Measurements from ENCODE around the gene GSTA4.
A peak's percentile ranks its signal among the peaks of the same experiment; 100 is the strongest.

The GSTA4 gene

DNA sequence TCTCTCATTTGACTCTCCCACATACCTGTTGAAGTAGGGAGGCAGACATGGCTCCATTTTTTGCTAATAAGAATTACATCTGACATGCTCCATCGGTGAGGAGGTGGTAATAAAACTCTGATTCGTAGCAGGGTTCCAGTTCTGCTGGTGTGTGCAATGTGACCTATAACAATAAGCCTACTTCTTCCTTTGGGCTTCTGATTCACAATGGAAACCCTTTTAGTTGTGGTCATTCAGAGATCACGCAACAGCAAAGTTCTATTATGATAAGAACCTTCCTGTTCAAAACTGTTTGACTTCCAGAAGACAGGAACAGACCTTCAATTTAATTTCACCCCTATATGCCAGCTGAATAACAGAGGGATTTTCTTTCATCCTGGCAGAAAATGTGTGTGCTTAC is 31.4 kb upstream of the GSTA4 start:
- no peak overlapping the region for H4K8ac ChIP-seq (ENCODE audit: low read depth, low read length)
- H3K4me1 ChIP-seq (ENCODE audit: control insufficient read depth in 1 of 2, insufficient read depth in 2 of 2, low read length in 2 of 2) = peaks cover 0 to 1% of the 10 kb centered on the region in 2 experiments
- H3K27ac ChIP-seq (ENCODE audit: low read depth, low read length) = no peak overlapping the region
- H3K4me2 ChIP-seq (ENCODE audit: low read length) = no peak overlapping the region
- no peak overlapping the region for H3K4me3 ChIP-seq (ENCODE audit: low read depth, low read length)
- no peak overlapping the region for H2AK5ac ChIP-seq (ENCODE audit: low read length)
- peaks cover 5 to 6% of the 10 kb centered on the region in 2 experiments for H3K36me3 ChIP-seq (ENCODE audit: control insufficient read depth in 1 of 2, insufficient read depth in 2 of 2, low read length in 2 of 2)
- no peak overlapping the region for H3K18ac ChIP-seq (ENCODE audit: low read length)
- no peak overlapping the region for H3K14ac ChIP-seq (ENCODE audit: low read length)
- no peak overlapping the region for H3K9ac ChIP-seq (ENCODE audit: low read length)
- H3K79me2 ChIP-seq (ENCODE audit: control insufficient read depth, insufficient read depth, low read length, poor library complexity) = no peaks in the 10 kb centered on the region
- H2AFZ ChIP-seq (ENCODE audit: insufficient read depth, low read length, poor library complexity) = no peak overlapping the region
- no peak overlapping the region for H4K91ac ChIP-seq (ENCODE audit: low read depth, low read length)
- H4K12ac ChIP-seq (ENCODE audit: low read depth, low read length) = no peak overlapping the region
- no peak overlapping the region for H3K4ac ChIP-seq (ENCODE audit: low read depth, low read length)
- DNase-seq = no peak
- no peaks in the 10 kb centered on the region for H3K79me1 ChIP-seq (ENCODE audit: low read length)
- no peak overlapping the region for H2BK5ac ChIP-seq (ENCODE audit: low read depth, low read length, poor library complexity)
- no peak overlapping the region for H2BK120ac ChIP-seq (ENCODE audit: insufficient read depth, low read length, poor library complexity)
- H3K27me3 ChIP-seq (ENCODE audit: insufficient read depth, low read length) = no peaks in the 10 kb centered on the region
- H2BK12ac ChIP-seq (ENCODE audit: low read length) = no peak overlapping the region
- no peak overlapping the region for H3K23ac ChIP-seq (ENCODE audit: low read length)
- no CpG with 5 or more reads among the region's 3 CpGs for WGBS (ENCODE audit: extremely low coverage, insufficient coverage, insufficient read length)
- H3K9me3 ChIP-seq (ENCODE audit: insufficient read depth, low read depth, low read length) = no peaks in the 10 kb centered on the region

DNA sequence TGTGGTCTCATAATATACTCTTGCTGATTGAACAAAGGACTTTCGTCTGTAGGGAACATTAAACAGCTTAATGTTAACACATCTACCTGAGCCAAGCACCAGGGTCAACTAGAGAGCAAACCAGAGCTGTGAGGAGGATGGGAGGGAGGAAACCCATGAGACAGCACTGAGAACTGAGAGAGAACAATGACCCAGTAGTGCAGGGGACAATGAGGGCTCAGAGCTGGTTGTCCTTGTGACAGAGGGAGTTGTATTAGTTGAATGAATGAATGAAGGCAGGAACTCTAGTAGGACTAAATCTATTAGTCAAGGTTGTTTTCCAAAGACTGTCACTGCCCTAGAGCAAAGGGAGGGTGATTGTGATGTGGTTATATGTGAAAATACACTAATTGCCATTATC is 28.2 kb upstream of the GSTA4 start:
- Histone ChIP-seq H2BK5ac (ENCODE audit: low read depth, low read length, poor library complexity) (no peak overlapping the region), H3K27ac (ENCODE audit: low read depth, low read length) (no peak overlapping the region), H2BK12ac (ENCODE audit: low read length) (no peak overlapping the region), H3K36me3 (ENCODE audit: control insufficient read depth in 1 of 2, insufficient read depth in 2 of 2, low read length in 2 of 2) (peaks cover 4 to 7% of the 10 kb centered on the region in 2 experiments), H3K9me3 (ENCODE audit: insufficient read depth, low read depth, low read length) (no peaks in the 10 kb centered on the region), H2AK5ac (ENCODE audit: low read length) (no peak overlapping the region), H3K79me1 (ENCODE audit: low read length) (no peaks in the 10 kb centered on the region), H3K27me3 (ENCODE audit: insufficient read depth, low read length) (no peaks in the 10 kb centered on the region), H4K91ac (ENCODE audit: low read depth, low read length) (no peak overlapping the region), H3K4ac (ENCODE audit: low read depth, low read length) (no peak overlapping the region), H3K23ac (ENCODE audit: low read length) (peak overlapping the region; percentile 30), H3K4me2 (ENCODE audit: low read length) (no peak overlapping the region), H3K79me2 (ENCODE audit: control insufficient read depth, insufficient read depth, low read length, poor library complexity) (no peaks in the 10 kb centered on the region), H3K4me1 (ENCODE audit: control insufficient read depth in 1 of 2, insufficient read depth in 2 of 2, low read length in 2 of 2) (no peaks in the 10 kb centered on the region), H4K12ac (ENCODE audit: low read depth, low read length) (no peak overlapping the region), H3K18ac (ENCODE audit: low read length) (no peak overlapping the region), H3K9ac (ENCODE audit: low read length) (no peak overlapping the region), H4K8ac (ENCODE audit: low read depth, low read length) (no peak overlapping the region), H2BK120ac (ENCODE audit: insufficient read depth, low read length, poor library complexity) (no peak overlapping the region), H2AFZ (ENCODE audit: insufficient read depth, low read length, poor library complexity) (no peak overlapping the region), H3K14ac (ENCODE audit: low read length) (no peak overlapping the region), H3K4me3 (ENCODE audit: low read depth, low read length) (no peak overlapping the region)
- no CpG with 5 or more reads among the region's 1 CpG for WGBS (ENCODE audit: extremely low coverage, insufficient coverage, insufficient read length)
- no peak for DNase-seq

DNA sequence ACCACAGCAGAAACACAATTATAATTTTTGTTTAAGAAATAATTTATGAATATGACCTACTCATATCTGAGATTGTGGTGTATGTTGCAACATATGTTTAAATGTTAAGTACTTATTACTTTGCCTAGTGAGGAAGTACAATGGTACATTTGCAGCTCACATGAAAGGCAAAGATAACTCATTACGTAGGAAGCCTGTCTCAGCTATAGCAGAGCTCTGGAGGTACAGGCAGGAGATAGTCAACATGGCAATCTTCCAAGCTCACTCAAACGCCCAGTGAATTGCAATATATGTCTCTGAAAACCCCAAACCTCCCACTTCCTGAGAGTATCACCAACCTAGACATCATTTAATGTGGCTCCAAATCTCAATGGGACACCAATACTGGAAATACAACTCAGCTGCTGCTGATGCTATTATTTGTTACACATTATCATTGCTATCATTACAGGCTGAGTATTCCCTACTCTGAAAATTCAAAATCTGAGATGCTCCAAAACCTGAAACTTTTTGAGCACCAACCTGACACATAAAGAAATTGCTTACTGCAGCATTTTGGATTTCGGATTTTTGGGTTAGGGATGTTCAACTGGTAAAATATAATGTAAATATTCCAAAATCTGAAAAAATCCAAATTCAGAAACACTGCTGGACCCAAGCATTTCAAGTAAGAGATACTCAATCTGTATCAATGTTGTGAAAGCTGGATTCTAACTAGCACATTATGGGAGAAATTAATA is 25.1 kb upstream of the GSTA4 start:
- no peaks in the 10 kb centered on the region for H3K27me3 ChIP-seq (ENCODE audit: insufficient read depth, low read length)
- H2BK120ac ChIP-seq (ENCODE audit: insufficient read depth, low read length, poor library complexity) = no peak overlapping the region
- H3K36me3 ChIP-seq (ENCODE audit: control insufficient read depth in 1 of 2, insufficient read depth in 2 of 2, low read length in 2 of 2) = peaks cover 6 to 12% of the 10 kb centered on the region in 2 experiments
- no peak overlapping the region for H2AK5ac ChIP-seq (ENCODE audit: low read length)
- H3K9ac ChIP-seq (ENCODE audit: low read length) = no peak overlapping the region
- H3K4me2 ChIP-seq (ENCODE audit: low read length) = no peak overlapping the region
- no CpG with 5 or more reads among the region's 3 CpGs for WGBS (ENCODE audit: extremely low coverage, insufficient coverage, insufficient read length)
- no peak overlapping the region for H2BK12ac ChIP-seq (ENCODE audit: low read length)
- H3K79me2 ChIP-seq (ENCODE audit: control insufficient read depth, insufficient read depth, low read length, poor library complexity) = no peaks in the 10 kb centered on the region
- H3K4me3 ChIP-seq (ENCODE audit: low read depth, low read length) = no peak overlapping the region
- no peaks in the 10 kb centered on the region for H3K4me1 ChIP-seq (ENCODE audit: control insufficient read depth in 1 of 2, insufficient read depth in 2 of 2, low read length in 2 of 2)
- no peak overlapping the region for H3K27ac ChIP-seq (ENCODE audit: low read depth, low read length)
- DNase-seq = no peak
- no peak overlapping the region for H4K91ac ChIP-seq (ENCODE audit: low read depth, low read length)
- no peak overlapping the region for H3K23ac ChIP-seq (ENCODE audit: low read length)
- no peaks in the 10 kb centered on the region for H3K9me3 ChIP-seq (ENCODE audit: insufficient read depth, low read depth, low read length)
- no peak overlapping the region for H3K18ac ChIP-seq (ENCODE audit: low read length)
- H3K4ac ChIP-seq (ENCODE audit: low read depth, low read length) = no peak overlapping the region
- H4K12ac ChIP-seq (ENCODE audit: low read depth, low read length) = no peak overlapping the region
- no peak overlapping the region for H4K8ac ChIP-seq (ENCODE audit: low read depth, low read length)
- no peaks in the 10 kb centered on the region for H3K79me1 ChIP-seq (ENCODE audit: low read length)
- H2BK5ac ChIP-seq (ENCODE audit: low read depth, low read length, poor library complexity) = no peak overlapping the region
- H2AFZ ChIP-seq (ENCODE audit: insufficient read depth, low read length, poor library complexity) = no peak overlapping the region
- no peak overlapping the region for H3K14ac ChIP-seq (ENCODE audit: low read length)

DNA sequence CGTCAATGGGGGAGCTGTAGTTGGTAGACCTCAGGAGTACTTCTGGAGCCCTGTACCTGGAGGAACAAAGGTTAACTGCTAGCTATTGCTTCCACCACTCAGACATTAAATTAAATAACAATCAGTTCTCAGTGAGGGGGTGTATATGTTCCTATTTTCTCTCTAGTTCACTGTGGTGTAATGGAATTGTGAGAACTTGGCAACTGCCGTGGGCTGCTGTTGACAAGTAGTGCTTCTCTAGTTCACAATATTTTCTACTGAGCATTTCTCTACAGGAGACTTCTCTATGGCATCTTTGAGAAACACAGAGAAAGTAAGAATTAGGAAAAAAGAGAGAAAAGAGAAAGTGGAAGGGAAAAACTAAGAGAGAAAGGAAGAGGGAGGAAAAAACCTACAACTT is 23.4 kb upstream of the GSTA4 start:
- Histone ChIP-seq H3K4ac (ENCODE audit: low read depth, low read length) (no peak overlapping the region), H2AFZ (ENCODE audit: insufficient read depth, low read length, poor library complexity) (no peak overlapping the region), H4K8ac (ENCODE audit: low read depth, low read length) (no peak overlapping the region), H3K36me3 (ENCODE audit: control insufficient read depth in 1 of 2, insufficient read depth in 2 of 2, low read length in 2 of 2) (peaks cover 9 to 16% of the 10 kb centered on the region in 2 experiments), H3K4me3 (ENCODE audit: low read depth, low read length) (no peak overlapping the region), H4K12ac (ENCODE audit: low read depth, low read length) (no peak overlapping the region), H3K27me3 (ENCODE audit: insufficient read depth, low read length) (no peaks in the 10 kb centered on the region), H3K9me3 (ENCODE audit: insufficient read depth, low read depth, low read length) (no peaks in the 10 kb centered on the region), H3K79me2 (ENCODE audit: control insufficient read depth, insufficient read depth, low read length, poor library complexity) (no peaks in the 10 kb centered on the region), H2BK120ac (ENCODE audit: insufficient read depth, low read length, poor library complexity) (no peak overlapping the region), H3K9ac (ENCODE audit: low read length) (no peak overlapping the region), H2BK5ac (ENCODE audit: low read depth, low read length, poor library complexity) (no peak overlapping the region), H3K27ac (ENCODE audit: low read depth, low read length) (no peak overlapping the region), H3K4me2 (ENCODE audit: low read length) (no peak overlapping the region), H2BK12ac (ENCODE audit: low read length) (no peak overlapping the region), H3K4me1 (ENCODE audit: control insufficient read depth in 1 of 2, insufficient read depth in 2 of 2, low read length in 2 of 2) (peaks cover 0 to 5% of the 10 kb centered on the region in 2 experiments), H3K14ac (ENCODE audit: low read length) (no peak overlapping the region), H3K18ac (ENCODE audit: low read length) (no peak overlapping the region), H2AK5ac (ENCODE audit: low read length) (no peak overlapping the region), H3K23ac (ENCODE audit: low read length) (no peak overlapping the region), H4K91ac (ENCODE audit: low read depth, low read length) (no peak overlapping the region), H3K79me1 (ENCODE audit: low read length) (peaks cover 3% of the 10 kb centered on the region)
- no CpG with 5 or more reads among the region's 2 CpGs for WGBS (ENCODE audit: extremely low coverage, insufficient coverage, insufficient read length)
- DNase-seq = no peak
